Measurements from ENCODE around the gene MSL1.

MSL1 gene

GRCh38 chr17:40175928-40176753, 54.4 kb downstream of the MSL1 start:
- no peak for TF ChIP-seq CTCF (conservative IDR thresholded peaks at IDR 0.05; ENCODE audit: control insufficient read depth, insufficient read depth, low read depth, low read length)
- no peak overlapping the region for H3K4me3 ChIP-seq (ENCODE audit: control insufficient read depth, low read depth, low read length)
- DNase-seq (ENCODE audit: low read depth) = no peak

- TF ChIP-seq CTCF (conservative IDR thresholded peaks at IDR 0.05; ENCODE audit: control insufficient read depth, insufficient read depth, low read depth, low read length) = no peak
- no peak overlapping the region for H3K4me3 ChIP-seq (ENCODE audit: control insufficient read depth, low read depth, low read length)
- DNase-seq (ENCODE audit: low read depth) = no peak
These were observed 55.0 kb downstream of the MSL1 start for GRCh38 chr17:40176754-40177110.

- peak within 1 kb of the TSS; percentile 44 for H3K4me3 ChIP-seq (ENCODE audit: control insufficient read depth, low read depth, low read length)
- peak; percentile 65 for DNase-seq (ENCODE audit: low read depth)
- TF ChIP-seq CTCF (conservative IDR thresholded peaks at IDR 0.05; ENCODE audit: control insufficient read depth, insufficient read depth, low read depth, low read length) = no peak
These were observed 55.6 kb downstream of the MSL1 start, which contains the start of gene RAPGEFL1 for GRCh38 chr17:40177275-40177874. RAPGEFL1 (plus strand) TSS chr17:40177470; CDS start chr17:40177862, 392 bp downstream.

- no peak for TF ChIP-seq CTCF (conservative IDR thresholded peaks at IDR 0.05; ENCODE audit: control insufficient read depth, insufficient read depth, low read depth, low read length)
- no peak for DNase-seq (ENCODE audit: low read depth)
- H3K4me3 ChIP-seq (ENCODE audit: control insufficient read depth, low read depth, low read length) = no peak overlapping the region
These were observed 56.3 kb downstream of the MSL1 start for GRCh38 chr17:40178021-40178601.

- TF ChIP-seq CTCF (conservative IDR thresholded peaks at IDR 0.05; ENCODE audit: control insufficient read depth, insufficient read depth, low read depth, low read length) = no peak
- DNase-seq (ENCODE audit: low read depth) = no peak
- H3K4me3 ChIP-seq (ENCODE audit: control insufficient read depth, low read depth, low read length) = no peak overlapping the region
These were observed 56.9 kb downstream of the MSL1 start for GRCh38 chr17:40178660-40179059.

- no peak overlapping the region for H3K4me3 ChIP-seq (ENCODE audit: control insufficient read depth, low read depth, low read length)
- no peak for TF ChIP-seq CTCF (conservative IDR thresholded peaks at IDR 0.05; ENCODE audit: control insufficient read depth, insufficient read depth, low read depth, low read length)
- peak; percentile 59 for DNase-seq (ENCODE audit: low read depth)
These were observed 58.3 kb downstream of the MSL1 start for GRCh38 chr17:40179923-40180659.
